Suprapubic skin (tissue), 4 donors: ENCODE results near the gene UXT. TPM values are rescaled to one million over a fixed set of nuclear protein-coding genes. Genes with fewer than 3 reads are reported as not detected.

Source experiments
- DNase-seq, 2 donors: peaks; one replicate each; pipeline ENCODE4 v3.0.0-alpha.2; 2019; ENCODE audit warnings: low spot score in 2 of 2
- H3K27ac ChIP-seq: fragments of 200-600 bp; sonication (generic); one replicate; pipeline ENCODE4 v1.5.1; 2019
- H3K27me3 ChIP-seq: fragments of 200-600 bp; sonication (generic); one replicate; pipeline ENCODE4 v1.5.1; 2019
- H3K36me3 ChIP-seq: fragments of 200-600 bp; sonication (generic); one replicate; pipeline ENCODE4 v1.5.1; 2019
- H3K4me1 ChIP-seq: fragments of 200-600 bp; sonication (generic); one replicate; pipeline ENCODE4 v1.5.1; 2019
- H3K4me3 ChIP-seq: fragments of 200-600 bp; sonication (generic); one replicate; pipeline ENCODE4 v1.5.1; 2019; ENCODE audit warnings: mild to moderate bottlenecking
- H3K9me3 ChIP-seq: fragments of 200-600 bp; sonication (generic); one replicate; pipeline ENCODE4 v1.5.1; 2019
- CTCF ChIP-seq, 2 donors: fragments of 200-600 bp in 1 of 2; fragments of 450-650 bp in 1 of 2; sonication (generic) in 1 of 2; IDR thresholded peaks; one replicate each; pipeline ENCODE4 v1.5.1; 2016 to 2019; ENCODE audit warnings: antibody characterized with exemption in 2 of 2, mild to moderate bottlenecking in 1 of 2, moderate library complexity in 1 of 2
- EP300 ChIP-seq: sonication (generic); formaldehyde crosslinking; IDR thresholded peaks from one replicate; pipeline ENCODE4 v1.6.1; 2017; ENCODE audit warnings: antibody characterized with exemption
- POLR2A ChIP-seq, 2 donors: fragments of 450-650 bp; IDR thresholded peaks; one replicate each; pipeline ENCODE4 v1.6.1; 2017; ENCODE audit warnings: antibody characterized with exemption in 2 of 2, mild to moderate bottlenecking in 2 of 2, moderate library complexity in 2 of 2
- POLR2AphosphoS5 ChIP-seq, 3 donors: sonication (generic); formaldehyde crosslinking; IDR thresholded peaks; one replicate each; pipeline ENCODE4 v1.6.1; 2017; ENCODE audit warnings: antibody characterized with exemption in 3 of 3
- WGBS: methylation state at CpG from one replicate; pipeline ENCODE4 v1.1.5; 2018; 5-methylcytosine and 5-hydroxymethylcytosine counted together
- total RNA-seq, 4 donors: library from RNA; depleted of rRNA; stranded (reverse); fragments of >200 nt; gene quantifications; one replicate each; pipeline ENCODE4 v1.1.0, GENCODE V29; 2016

Gene UXT
- 100 to 1,000 TPM in 3 of 4 donors, 10 to 100 TPM in 1; 82.6 to 127 (median 118) TPM for total RNA-seq

GRCh38 chrX:47658684-47659420 lies at the start of gene UXT:
Gene UXT (minus strand): TSS chrX:47659180. CDS start chrX:47658927, 253 bp downstream.
- peaks cover 2% of the 10 kb centered on the region for H3K4me1 ChIP-seq
- peak; percentile 95 to 96 for DNase-seq
- TF ChIP-seq POLR2AphosphoS5 (IDR thresholded peaks at IDR 0.05) (peak in 2 of 3 donors; percentile 56 to 72), POLR2A (IDR thresholded peaks at IDR 0.05) (peak in 1 of 2 donors; percentile 63), CTCF (IDR thresholded peaks at IDR 0.05) (no peak), EP300 (peak; percentile 7)
- WGBS, result 43% methylated on average over 36 of the region's 54 CpGs
- H3K9me3 ChIP-seq, result no peaks in the 10 kb centered on the region
- peak within 1 kb of the TSS; percentile 62 for H3K4me3 ChIP-seq
- peak within 1 kb of the TSS; percentile 97 for H3K27ac ChIP-seq
- no peaks in the 10 kb centered on the region for H3K27me3 ChIP-seq
- H3K36me3 ChIP-seq, result peaks cover 21% of the 10 kb centered on the region

- no peak overlapping the region for H3K27ac ChIP-seq
- TF ChIP-seq EP300 (no peak), POLR2A (IDR thresholded peaks at IDR 0.05) (no peak), POLR2AphosphoS5 (IDR thresholded peaks at IDR 0.05) (no peak), CTCF (IDR thresholded peaks at IDR 0.05) (no peak)
- H3K4me3 ChIP-seq, result no peak overlapping the region
- no peaks in the 10 kb centered on the region for H3K36me3 ChIP-seq
- no peak for DNase-seq
- H3K9me3 ChIP-seq, result no peaks in the 10 kb centered on the region
- H3K27me3 ChIP-seq, result no peaks in the 10 kb centered on the region
- H3K4me1 ChIP-seq, result no peaks in the 10 kb centered on the region
- 46% methylated on average over 7 of the region's 7 CpGs for whole genome bisulfite sequencing
Measured at GRCh38 chrX:47707031-47707780, 48.2 kb upstream of the UXT start.

- DNase-seq, result no peak
- Histone ChIP-seq H3K4me1 (no peaks in the 10 kb centered on the region), H3K36me3 (no peaks in the 10 kb centered on the region), H3K9me3 (no peaks in the 10 kb centered on the region), H3K27ac (no peak overlapping the region), H3K27me3 (no peaks in the 10 kb centered on the region), H3K4me3 (no peak overlapping the region)
- no peak for TF ChIP-seq CTCF (IDR thresholded peaks at IDR 0.05)
- no peak for TF ChIP-seq POLR2AphosphoS5 (IDR thresholded peaks at IDR 0.05)
- no peak for TF ChIP-seq POLR2A (IDR thresholded peaks at IDR 0.05)
- TF ChIP-seq EP300, result no peak
- 74% methylated on average over 3 of the region's 3 CpGs for WGBS
Measured at GRCh38 chrX:47706575-47706974, 47.6 kb upstream of the UXT start.

- TF ChIP-seq CTCF (IDR thresholded peaks at IDR 0.05) (no peak), EP300 (no peak)
- Histone ChIP-seq H3K27ac (no peak overlapping the region), H3K4me1 (no peaks in the 10 kb centered on the region), H3K27me3 (no peaks in the 10 kb centered on the region), H3K36me3 (no peaks in the 10 kb centered on the region), H3K9me3 (no peaks in the 10 kb centered on the region), H3K4me3 (no peak overlapping the region)
- DNase-seq, result no peak
- 54% methylated on average over 5 of the region's 5 CpGs for WGBS
Measured at GRCh38 chrX:47704736-47705135, 45.8 kb upstream of the UXT start.

GRCh38 chrX:47697181-47697580 lies 38.2 kb upstream of the UXT start:
- 65% methylated on average over 1 of the region's 1 CpG for WGBS
- Histone ChIP-seq H3K9me3 (no peaks in the 10 kb centered on the region), H3K4me3 (no peak overlapping the region), H3K4me1 (no peaks in the 10 kb centered on the region), H3K36me3 (no peaks in the 10 kb centered on the region), H3K27ac (no peak overlapping the region), H3K27me3 (no peaks in the 10 kb centered on the region)
- no peak for TF ChIP-seq CTCF (IDR thresholded peaks at IDR 0.05)
- no peak for TF ChIP-seq POLR2A (IDR thresholded peaks at IDR 0.05)
- no peak for TF ChIP-seq POLR2AphosphoS5 (IDR thresholded peaks at IDR 0.05)
- TF ChIP-seq EP300, result no peak
- DNase-seq, result no peak
